Adrenal gland (tissue), 12 donors: ENCODE results near the gene ZNF705A. TPM values are rescaled to one million over a fixed set of nuclear protein-coding genes. Genes with fewer than 3 reads are reported as not detected.
"Not testable (repeated sequence)": the region's sequence is repeated elsewhere in the genome, so short reads cannot be mapped to it uniquely, and the experiment has no call there.

Experiments used
- DNase-seq, 7 donors: peaks; one replicate each; pipeline ENCODE4 v3.0.0-alpha.2; 2019 to 2020
- H3K27ac ChIP-seq, 5 donors: fragments of 200-600 bp; sonication (generic) in 4 of 5; 1 replicate in 3 of 5; 2 replicates in 2 of 5; pipeline versions ENCODE4 v1.5.1 to v1.8.0; 2016 to 2020; ENCODE audit warnings: mild to moderate bottlenecking in 1 of 5
- H3K27me3 ChIP-seq: fragments of 200-600 bp; 2 replicates; pipeline ENCODE4 v1.8.0; 2021
- H3K36me3 ChIP-seq, 2 donors: fragments of 200-600 bp; replicated peaks in 1 of 2; 1 replicate in 1 of 2; 2 replicates in 1 of 2; pipeline versions ENCODE4 v1.5.1 to v1.8.0; 2018 to 2022
- H3K4me1 ChIP-seq, 2 donors: fragments of 200-600 bp; replicated peaks in 1 of 2; 1 replicate in 1 of 2; 2 replicates in 1 of 2; pipeline versions ENCODE4 v1.5.1 to v1.8.0; 2018 to 2021
- H3K4me3 ChIP-seq, 4 donors: fragments of 200-600 bp; sonication (generic) in 3 of 4; one replicate each; pipeline ENCODE4 v1.5.1; 2016 to 2018
- H3K9me3 ChIP-seq, 3 donors: fragments of 200-600 bp; sonication (generic) in 1 of 3; replicated peaks in 1 of 3; 1 replicate in 2 of 3; 2 replicates in 1 of 3; pipeline versions ENCODE4 v1.5.1 to v1.8.0; 2016 to 2021
- POLR2A ChIP-seq, 2 donors: fragments of 450-650 bp; IDR thresholded peaks; one replicate each; pipeline ENCODE4 v1.6.1; 2017; ENCODE audit warnings: antibody characterized with exemption in 2 of 2, mild to moderate bottlenecking in 2 of 2, moderate library complexity in 1 of 2
- WGBS, 4 donors: extraction: QIAGEN DNeasy Blood & Tissue Kit in 2 of 4; methylation state at CpG; one replicate each; pipeline versions ENCODE4 v1.1.5 to v1.1.7; 2013 to 2017; 5-methylcytosine and 5-hydroxymethylcytosine counted together
- intact Hi-C, 2 donors: fragments of 100-400 bp; cut with DNase I; formaldehyde crosslinking; loops; one replicate each; pipeline versions ENCODE4 v1.14.1 to v1.15.0; 2022 to 2023
- polyA plus RNA-seq, 3 donors: library from polyadenylated mRNA; stranded (reverse); fragments of 200-250 nt in 2 of 3; fragments of 350-450 nt in 1 of 3; fragmentation: Illumina TruSeq in 1 of 3; extraction: RNeasy Lipid Tissue Mini Kit (QIAGEN cat#74804) in 1 of 3; gene quantifications; one replicate each; pipeline ENCODE4 v1.2.3, GENCODE V29; 2013 to 2014
- total RNA-seq, 9 donors: library from RNA; depleted of rRNA in 4 of 9; stranded (reverse); fragments of >200 nt in 4 of 9; fragments of 120-200 nt in 1 of 9; fragmentation: NEBNext Ultra II Directional in 1 of 9; extraction: Animal tissue kit (Norgen Biotek cat#: 25700) in 1 of 9; gene quantifications; one replicate each; pipeline versions ENCODE4 v1.1.0 to v1.2.4, GENCODE V29; 2013 to 2023
- TF ChIP-seq, protein P1 (sequence below), 6 experiments: fragments of 450-650 bp in 4 of 6; fragments of 200-600 bp in 2 of 6; sonication (generic) in 1 of 6; IDR thresholded peaks; 1 replicate in 5 of 6; 2 replicates in 1 of 6; pipeline versions ENCODE4 v1.5.1 to v1.8.0; 2016 to 2021; ENCODE audit warnings: antibody characterized with exemption in 6 of 6, mild to moderate bottlenecking in 2 of 6, moderate library complexity in 1 of 6
- donor health status: healthy with polysubstance abuse.
- donor health status: Bipolar disorder and iron deficiency.
- donor health status: DM: yes; HTN: yes; CAD: no.
- donor health status: DM: no; HTN: no; CAD: no.
- donor health status: DM: no; HTN: no; CAD: no.
- donor health status: DM: yes; HTN: yes; CAD: no.

Gene ZNF705A
- total and polyA plus RNA-seq, 12 donors, result not detected

DNA sequence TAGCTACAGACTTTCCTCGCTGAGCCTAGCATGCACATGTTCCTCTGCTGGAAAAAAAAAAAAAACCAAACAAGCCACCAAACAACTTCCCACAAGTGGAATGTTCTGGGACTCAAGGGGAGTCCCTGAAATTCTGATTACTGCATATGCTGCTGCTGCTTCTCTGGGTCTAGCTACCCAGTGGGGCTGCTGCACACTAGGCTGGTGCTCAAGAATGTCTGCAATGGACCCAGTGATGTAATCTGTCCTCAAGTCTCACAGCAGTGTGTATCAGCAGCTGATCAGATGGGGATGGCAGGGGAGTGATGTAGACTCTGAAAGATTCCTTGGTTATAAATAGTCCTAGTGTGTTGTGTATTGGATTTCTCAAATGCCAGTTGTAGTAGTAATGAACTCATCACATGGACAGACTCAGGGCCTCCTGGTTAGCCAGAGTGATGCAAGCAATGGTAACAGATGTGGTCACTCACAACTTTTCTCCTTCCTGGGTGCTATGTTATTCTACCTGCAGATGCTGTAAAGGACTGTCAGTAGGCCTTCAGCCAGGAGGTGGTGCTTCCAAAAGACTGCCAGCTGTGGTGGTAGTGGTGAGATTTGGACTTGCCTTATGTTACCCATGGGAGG lies 41.0 kb downstream of the ZNF705A start:
- H3K4me3 ChIP-seq, H3K9me3 ChIP-seq, H3K4me1 ChIP-seq, H3K36me3 ChIP-seq, H3K27ac ChIP-seq, intact Hi-C loops, H3K27me3 ChIP-seq, DNase-seq: not testable (repeated sequence)
- 97 to 100% (median 100%) methylated on average over 1 of the region's 1 CpG for WGBS, 4 donors

DNA sequence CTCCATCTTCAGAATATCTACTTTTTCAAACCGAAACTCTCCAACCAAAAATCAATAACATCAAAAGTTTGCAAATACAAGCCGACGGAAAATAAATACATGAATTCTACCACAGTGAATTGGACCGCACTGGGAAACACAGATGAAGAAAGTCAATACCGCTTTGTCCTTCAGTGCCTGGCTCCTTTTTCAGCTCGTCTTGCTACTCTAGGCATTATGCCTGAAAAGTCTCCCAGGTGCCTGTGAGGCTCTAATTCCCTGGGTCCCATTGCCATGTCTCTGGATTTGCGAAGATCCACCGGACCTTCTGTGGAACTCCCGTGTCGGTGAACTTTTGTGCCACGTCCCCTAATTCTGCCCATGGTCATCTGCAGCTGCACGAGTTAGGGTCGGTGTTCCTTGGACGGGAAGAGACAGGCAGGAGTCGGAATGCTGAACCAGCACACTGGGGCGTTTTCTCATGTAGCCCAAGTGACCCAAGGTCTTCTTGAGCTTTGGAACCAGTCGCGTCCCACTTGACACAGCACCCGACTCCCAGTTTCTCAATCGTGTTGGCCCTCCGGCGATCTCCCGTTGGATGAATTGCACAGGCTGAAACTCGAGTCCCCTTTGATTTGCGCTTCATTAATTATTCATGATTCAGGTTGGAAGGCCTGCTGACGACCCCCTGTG lies 62.0 kb downstream of the ZNF705A start:
- H3K4me3 ChIP-seq, H3K27me3 ChIP-seq, intact Hi-C loops, H3K4me1 ChIP-seq, H3K9me3 ChIP-seq, H3K27ac ChIP-seq, H3K36me3 ChIP-seq, DNase-seq: not testable (repeated sequence)
- 78 to 84% (median 81%) methylated on average over 26 of the region's 26 CpGs for WGBS, 4 donors

DNA sequence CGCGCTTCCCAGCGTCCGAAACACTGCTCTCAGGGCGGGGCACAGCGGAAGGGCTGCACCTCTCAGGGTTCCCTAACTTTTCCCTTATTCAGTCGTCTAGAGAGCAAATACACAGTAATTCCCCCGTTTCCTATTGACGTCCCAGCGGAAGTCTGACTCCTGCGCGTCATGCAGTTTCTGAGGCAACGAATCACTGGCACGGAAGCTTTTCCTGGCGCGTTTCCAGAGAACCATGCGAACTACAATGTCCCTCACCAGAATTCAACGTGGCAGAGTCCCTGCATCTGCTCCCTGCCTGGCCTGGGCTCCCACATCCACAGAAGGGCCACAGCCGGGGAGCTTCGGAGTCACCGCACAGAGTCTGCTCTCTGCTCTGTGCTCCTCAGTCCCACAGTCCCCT lies 64.6 kb downstream of the ZNF705A start:
- intact Hi-C loops, result not testable (repeated sequence)
- 76 to 85% (median 83%) methylated on average over 21 of the region's 21 CpGs for WGBS, 4 donors

DNA sequence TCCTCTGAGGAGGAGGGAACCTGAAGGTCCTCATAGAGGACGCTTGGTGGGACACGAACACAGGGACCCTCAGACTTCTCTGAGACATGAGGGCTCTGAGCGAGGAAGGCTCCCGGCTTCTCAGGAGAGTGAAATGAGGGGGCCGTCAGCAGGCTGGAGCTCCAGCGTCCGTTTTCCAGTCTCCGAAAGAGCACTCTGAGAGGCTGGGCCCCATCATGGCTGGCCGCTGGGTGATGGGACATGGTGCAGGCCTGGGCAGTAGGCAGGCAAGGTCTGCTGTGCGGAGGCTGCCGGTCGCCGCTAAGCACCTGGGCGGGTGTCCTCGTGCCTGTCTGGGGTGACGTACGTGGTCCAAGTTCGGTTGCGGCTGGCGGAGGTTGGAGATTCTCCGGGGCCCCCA lies 65.0 kb downstream of the ZNF705A start:
- DNase-seq, H3K9me3 ChIP-seq, H3K27me3 ChIP-seq, intact Hi-C loops, H3K4me3 ChIP-seq, H3K36me3 ChIP-seq, H3K27ac ChIP-seq, H3K4me1 ChIP-seq: not testable (repeated sequence)
- 80 to 92% (median 89%) methylated on average over 8 to 21 of the region's 21 CpGs for WGBS, 4 donors

More for the DNA sequence above, 64.6 kb downstream of the ZNF705A start:
- not testable (repeated sequence) for H3K36me3 ChIP-seq, H3K4me3 ChIP-seq, H3K27ac ChIP-seq, H3K9me3 ChIP-seq, DNase-seq, H3K27me3 ChIP-seq, H3K4me1 ChIP-seq

DNA sequence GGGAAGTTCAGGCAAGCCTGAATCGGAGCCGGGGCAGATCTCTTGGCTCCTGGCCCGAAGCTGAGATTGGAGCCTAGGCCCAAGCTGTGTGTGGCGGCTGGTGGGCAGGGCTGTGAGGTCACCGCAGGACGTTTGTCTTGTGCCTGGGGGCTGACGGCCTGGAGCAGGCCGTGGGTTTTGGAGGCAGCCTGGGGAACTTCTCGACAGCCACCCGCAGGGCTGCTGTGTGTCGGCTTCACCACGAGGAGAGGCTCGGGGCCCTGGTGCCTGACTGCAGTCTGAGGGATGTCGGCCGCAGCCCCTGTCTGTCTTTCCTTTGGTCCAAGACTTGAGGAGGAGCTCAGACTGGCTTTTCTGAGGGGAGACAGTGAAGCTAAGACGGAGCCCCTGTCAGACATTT lies 65.5 kb downstream of the ZNF705A start:
- 84 to 87% (median 85%) methylated on average over 8 to 16 of the region's 16 CpGs for WGBS, 4 donors
- H3K36me3 ChIP-seq, H3K4me1 ChIP-seq, DNase-seq, H3K27ac ChIP-seq, H3K27me3 ChIP-seq, H3K4me3 ChIP-seq, intact Hi-C loops, H3K9me3 ChIP-seq: not testable (repeated sequence)

DNA sequence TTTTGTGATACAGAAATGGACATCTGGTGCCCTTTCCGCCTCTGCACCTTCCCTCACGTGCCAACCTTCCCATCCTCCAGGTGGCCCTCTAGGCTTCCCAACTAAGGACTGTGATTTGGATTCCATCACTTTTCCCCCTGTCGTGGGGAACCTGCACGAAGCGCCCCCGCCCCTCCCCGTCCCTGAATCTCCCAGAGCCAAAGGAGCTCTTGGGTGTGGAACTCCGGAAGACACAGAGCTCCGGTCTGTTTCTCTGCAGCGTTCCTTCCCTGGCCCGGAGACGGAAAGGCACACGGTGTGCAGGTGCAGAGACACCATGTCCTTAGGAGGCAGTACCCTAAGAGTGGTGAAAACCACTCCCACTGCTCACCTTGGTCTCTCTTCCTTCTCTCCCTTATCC lies 66.8 kb downstream of the ZNF705A start:
- H3K4me1 ChIP-seq, H3K9me3 ChIP-seq, H3K27ac ChIP-seq, intact Hi-C loops, H3K27me3 ChIP-seq, H3K36me3 ChIP-seq, H3K4me3 ChIP-seq: not testable (repeated sequence)
- DNase-seq, result peak in 1 of 7 donors; percentile 17
- WGBS, 4 donors, result 78 to 84% (median 79%) methylated on average over 12 to 13 of the region's 13 CpGs

DNA sequence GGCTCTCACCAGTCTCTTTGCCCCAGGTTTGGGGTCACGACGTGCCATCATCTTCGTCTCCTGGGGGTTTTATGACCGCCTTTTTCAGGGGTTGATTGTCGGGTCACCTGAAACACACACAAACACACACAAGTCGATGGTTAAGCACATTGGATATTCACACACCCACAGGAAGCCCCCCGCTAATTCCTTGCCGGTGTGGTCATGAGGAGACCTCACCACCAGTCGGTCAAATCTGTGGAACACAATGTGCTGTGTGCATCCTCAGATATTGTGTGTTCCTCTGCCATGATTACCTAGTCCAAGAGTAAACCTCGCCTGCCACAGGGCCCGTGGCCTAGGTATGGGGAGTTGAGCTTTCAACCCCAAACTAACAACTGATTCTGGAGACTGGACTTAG lies 68.0 kb downstream of the ZNF705A start:
- H3K4me1 ChIP-seq, H3K27me3 ChIP-seq, H3K36me3 ChIP-seq, H3K4me3 ChIP-seq, intact Hi-C loops, H3K27ac ChIP-seq, H3K9me3 ChIP-seq: not testable (repeated sequence)
- WGBS, 4 donors, result 86 to 98% (median 93%) methylated on average over 10 to 11 of the region's 11 CpGs
- peak in 1 of 7 donors; percentile 45 for DNase-seq

DNA sequence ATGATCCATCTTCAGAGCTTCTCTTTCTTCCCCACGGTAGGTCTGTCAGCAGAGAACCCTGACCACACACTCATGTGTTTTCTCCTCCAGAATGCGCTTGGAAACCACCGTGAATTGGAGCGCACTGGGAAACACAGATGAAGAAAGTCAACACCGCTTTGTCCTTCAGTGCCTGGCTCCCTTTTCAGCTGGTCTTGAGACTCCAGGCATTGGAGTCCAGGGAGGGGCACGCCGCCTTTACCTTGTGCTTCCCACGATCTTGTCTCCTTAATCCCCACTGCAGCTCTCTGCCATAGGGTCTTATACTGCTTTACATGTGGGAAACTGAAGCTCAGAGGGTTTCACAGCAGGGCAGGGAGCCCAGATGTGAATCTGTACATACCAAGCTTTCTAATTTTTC lies 69.5 kb downstream of the ZNF705A start:
- Histone ChIP-seq H3K36me3 (no peaks in the 10 kb centered on the region), H3K27me3 (no peaks in the 10 kb centered on the region), H3K27ac (no peak overlapping the region), H3K9me3 (no peaks in the 10 kb centered on the region), H3K4me3 (no peak overlapping the region), H3K4me1 (no peaks in the 10 kb centered on the region)
- DNase-seq, result peak in 1 of 7 donors; percentile 42
- intact Hi-C loops, result no loop called here
- TF ChIP-seq POLR2A (IDR thresholded peaks at IDR 0.05), result no peak
- TF ChIP-seq, protein P1, sequence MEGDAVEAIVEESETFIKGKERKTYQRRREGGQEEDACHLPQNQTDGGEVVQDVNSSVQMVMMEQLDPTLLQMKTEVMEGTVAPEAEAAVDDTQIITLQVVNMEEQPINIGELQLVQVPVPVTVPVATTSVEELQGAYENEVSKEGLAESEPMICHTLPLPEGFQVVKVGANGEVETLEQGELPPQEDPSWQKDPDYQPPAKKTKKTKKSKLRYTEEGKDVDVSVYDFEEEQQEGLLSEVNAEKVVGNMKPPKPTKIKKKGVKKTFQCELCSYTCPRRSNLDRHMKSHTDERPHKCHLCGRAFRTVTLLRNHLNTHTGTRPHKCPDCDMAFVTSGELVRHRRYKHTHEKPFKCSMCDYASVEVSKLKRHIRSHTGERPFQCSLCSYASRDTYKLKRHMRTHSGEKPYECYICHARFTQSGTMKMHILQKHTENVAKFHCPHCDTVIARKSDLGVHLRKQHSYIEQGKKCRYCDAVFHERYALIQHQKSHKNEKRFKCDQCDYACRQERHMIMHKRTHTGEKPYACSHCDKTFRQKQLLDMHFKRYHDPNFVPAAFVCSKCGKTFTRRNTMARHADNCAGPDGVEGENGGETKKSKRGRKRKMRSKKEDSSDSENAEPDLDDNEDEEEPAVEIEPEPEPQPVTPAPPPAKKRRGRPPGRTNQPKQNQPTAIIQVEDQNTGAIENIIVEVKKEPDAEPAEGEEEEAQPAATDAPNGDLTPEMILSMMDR (IDR thresholded peaks at IDR 0.05), result no peak
- 87 to 91% (median 88%) methylated on average over 8 of the region's 8 CpGs for WGBS, 4 donors

DNA sequence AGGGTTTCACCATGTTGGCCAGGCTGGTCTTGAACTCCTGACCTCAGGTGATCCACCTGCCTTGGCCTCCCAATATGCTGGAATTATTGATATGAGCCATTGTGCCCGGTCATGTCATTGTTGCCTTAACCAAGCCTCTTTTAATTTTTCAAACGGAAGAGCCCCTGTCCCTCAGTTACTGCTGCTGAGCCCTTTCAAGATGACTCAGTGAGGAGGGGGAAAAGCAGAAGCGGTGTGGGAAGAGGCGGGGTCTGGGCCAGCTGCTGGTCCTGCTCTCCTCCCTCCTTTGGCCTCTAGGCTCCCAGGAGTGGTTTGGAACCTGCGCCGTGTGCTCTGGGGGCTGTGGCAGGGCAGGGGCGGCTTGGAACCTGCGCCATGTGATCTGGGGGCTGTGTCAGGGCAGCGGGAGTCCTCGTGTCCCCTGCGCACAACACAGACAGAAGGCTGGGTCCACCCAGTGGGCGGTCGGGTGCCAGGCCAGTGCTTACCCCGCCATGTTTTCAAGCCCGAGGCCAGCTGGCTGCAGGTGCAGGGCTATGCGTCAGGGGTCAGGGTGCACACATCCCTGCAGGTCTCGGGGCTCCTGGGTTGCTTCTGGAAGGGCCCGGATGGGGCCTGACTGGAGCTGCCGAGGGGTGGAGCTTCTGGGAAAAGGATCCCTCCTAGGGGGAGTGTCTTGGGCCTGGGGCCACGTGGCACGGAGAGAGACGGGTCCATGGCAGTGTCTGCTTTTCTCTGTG lies 70.3 kb downstream of the ZNF705A start, which contains the start of gene FAM90A1:
TSS of gene FAM90A1 (minus strand) at position 627 of the 740 bp plus-strand sequence. CDS start 2,786 bp downstream, outside the sequence.
- H3K27ac ChIP-seq, H3K27me3 ChIP-seq, H3K9me3 ChIP-seq, H3K4me1 ChIP-seq, intact Hi-C loops, H3K36me3 ChIP-seq: not testable (repeated sequence)
- peak within 1 kb of the TSS in 1 of 4 donors; percentile 4 for H3K4me3 ChIP-seq
- WGBS, 4 donors, result 33 to 61% (median 50%) methylated on average over 15 to 22 of the region's 22 CpGs
- peak; percentile 8 to 77 (median 53) for DNase-seq

DNA sequence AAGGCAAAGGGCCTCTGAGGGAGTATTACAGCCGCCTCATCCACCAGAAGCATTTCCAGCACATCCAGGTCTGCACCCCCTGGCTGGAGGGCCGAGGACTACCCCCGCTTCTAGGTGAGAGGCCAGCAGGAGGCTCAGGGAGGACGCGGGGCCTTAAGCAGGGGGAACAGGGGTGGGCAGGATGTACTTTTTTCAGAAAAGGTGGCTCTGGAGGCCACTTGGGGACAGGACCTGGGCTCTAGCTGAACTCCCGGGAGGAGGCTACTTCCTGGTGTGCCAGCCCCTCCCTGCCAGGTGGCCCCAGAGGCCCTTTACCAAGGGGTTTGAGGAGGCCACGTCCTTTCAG lies 70.9 kb downstream of the ZNF705A start:
- H3K36me3 ChIP-seq, H3K4me1 ChIP-seq, DNase-seq, H3K27ac ChIP-seq, intact Hi-C loops, H3K9me3 ChIP-seq, H3K27me3 ChIP-seq: not testable (repeated sequence)
- H3K4me3 ChIP-seq, result peak overlapping the region in 1 of 4 donors; percentile 4
- WGBS, 4 donors, result 30 to 63% (median 43%) methylated on average over 2 to 7 of the region's 7 CpGs
